ENCODE data around the gene ZFPL1. TPM values are rescaled to one million over a fixed set of nuclear protein-coding genes. Genes with fewer than 3 reads are reported as not detected.

ZFPL1 gene
- total RNA-seq, 2 donors from 2014 or later, result 35.7 to 46.6 TPM

DNA sequence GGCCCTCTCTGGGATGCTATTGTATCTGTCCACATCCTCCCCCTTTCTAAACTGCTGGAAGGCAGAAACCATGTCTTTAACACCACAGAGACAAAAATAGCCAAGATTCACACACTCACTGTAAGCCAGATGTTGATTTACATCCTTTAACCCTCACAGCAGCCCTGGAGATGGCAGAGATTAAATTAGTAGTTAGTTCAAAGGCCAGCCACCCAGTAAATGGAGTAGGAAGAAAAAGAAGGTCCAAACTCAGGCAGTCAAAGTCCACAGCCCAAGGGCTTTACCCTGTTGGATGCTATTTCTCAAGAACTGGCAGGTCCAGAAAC is 35.6 kb downstream of the ZFPL1 start:
- Histone ChIP-seq H3K9me3 (ENCODE audit: control insufficient read depth, low read length) (no peaks in the 10 kb centered on the region), H3K36me3 (ENCODE audit: control insufficient read depth, insufficient read depth, low read length) (peaks cover 60% of the 10 kb centered on the region), H3K27me3 (ENCODE audit: control insufficient read depth, insufficient read depth, low read length, poor library complexity, severe bottlenecking) (no peaks in the 10 kb centered on the region), H3K27ac (ENCODE audit: low read depth, low read length) (no peak overlapping the region), H3K9ac (ENCODE audit: extremely low read depth, low read length, poor library complexity, severe bottlenecking) (no peak overlapping the region), H3K4me1 (ENCODE audit: control insufficient read depth, insufficient read depth, low read length) (peaks cover 5% of the 10 kb centered on the region), H3K4me3 (ENCODE audit: low read length) (no peak overlapping the region)
- TF ChIP-seq, protein P1, sequence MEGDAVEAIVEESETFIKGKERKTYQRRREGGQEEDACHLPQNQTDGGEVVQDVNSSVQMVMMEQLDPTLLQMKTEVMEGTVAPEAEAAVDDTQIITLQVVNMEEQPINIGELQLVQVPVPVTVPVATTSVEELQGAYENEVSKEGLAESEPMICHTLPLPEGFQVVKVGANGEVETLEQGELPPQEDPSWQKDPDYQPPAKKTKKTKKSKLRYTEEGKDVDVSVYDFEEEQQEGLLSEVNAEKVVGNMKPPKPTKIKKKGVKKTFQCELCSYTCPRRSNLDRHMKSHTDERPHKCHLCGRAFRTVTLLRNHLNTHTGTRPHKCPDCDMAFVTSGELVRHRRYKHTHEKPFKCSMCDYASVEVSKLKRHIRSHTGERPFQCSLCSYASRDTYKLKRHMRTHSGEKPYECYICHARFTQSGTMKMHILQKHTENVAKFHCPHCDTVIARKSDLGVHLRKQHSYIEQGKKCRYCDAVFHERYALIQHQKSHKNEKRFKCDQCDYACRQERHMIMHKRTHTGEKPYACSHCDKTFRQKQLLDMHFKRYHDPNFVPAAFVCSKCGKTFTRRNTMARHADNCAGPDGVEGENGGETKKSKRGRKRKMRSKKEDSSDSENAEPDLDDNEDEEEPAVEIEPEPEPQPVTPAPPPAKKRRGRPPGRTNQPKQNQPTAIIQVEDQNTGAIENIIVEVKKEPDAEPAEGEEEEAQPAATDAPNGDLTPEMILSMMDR (conservative IDR thresholded peaks at IDR 0.05), result no peak
- Mint-ChIP-seq H3K27ac (peak overlapping the region; percentile 70), H3K4me1 (peaks cover 9% of the 10 kb centered on the region), H3K9me3 (no peaks in the 10 kb centered on the region), H3K4me3 (peak overlapping the region; percentile 98), H3K36me3 (ENCODE audit: low read depth) (peaks cover 33% of the 10 kb centered on the region), H3K27me3 (ENCODE audit: insufficient read depth) (no peaks in the 10 kb centered on the region)
- no peak for DNase-seq

DNA sequence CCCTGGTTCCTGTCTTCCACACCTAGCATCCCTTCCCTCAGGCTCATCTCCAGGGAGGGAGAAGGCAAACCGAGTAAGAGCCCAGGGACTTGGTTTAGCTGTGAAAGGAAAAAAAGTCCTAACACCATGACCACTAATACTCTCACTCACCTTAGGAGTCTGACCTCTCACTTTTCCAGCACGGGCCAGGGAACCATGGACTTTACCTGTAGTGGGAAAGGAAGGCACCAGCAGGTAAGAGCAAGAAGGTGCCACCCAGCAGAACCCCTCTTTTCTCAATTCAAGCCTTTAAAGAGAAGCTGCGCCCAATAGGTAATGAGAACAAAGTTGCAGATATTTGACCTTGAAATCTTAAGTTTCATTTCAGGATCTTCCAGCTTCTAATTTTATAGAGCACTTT is 36.8 kb downstream of the ZFPL1 start:
- H3K27ac ChIP-seq (ENCODE audit: low read depth, low read length), result no peak overlapping the region
- peaks cover 9% of the 10 kb centered on the region for H3K4me1 Mint-ChIP-seq
- WGBS, 2 experiments (ENCODE audit: insufficient coverage in 1 of 2, insufficient read length in 1 of 2), result 92% methylated on average over 2 of the region's 3 CpGs; no CpG with 5 or more reads in 1 of the 2 experiments

GRCh38 chr11:65121447-65121864 is 37.4 kb downstream of the ZFPL1 start:
- Histone ChIP-seq H3K9me3 (ENCODE audit: control insufficient read depth, low read length) (no peaks in the 10 kb centered on the region), H3K27me3 (ENCODE audit: control insufficient read depth, insufficient read depth, low read length, poor library complexity, severe bottlenecking) (no peaks in the 10 kb centered on the region), H3K27ac (ENCODE audit: low read depth, low read length) (peak overlapping the region; percentile 1), H3K9ac (ENCODE audit: extremely low read depth, low read length, poor library complexity, severe bottlenecking) (peak overlapping the region; percentile 75), H3K36me3 (ENCODE audit: control insufficient read depth, insufficient read depth, low read length) (peaks cover 59% of the 10 kb centered on the region), H3K4me1 (ENCODE audit: control insufficient read depth, insufficient read depth, low read length) (peaks cover 2% of the 10 kb centered on the region), H3K4me3 (ENCODE audit: low read length) (peak overlapping the region; percentile 96)
- Mint-ChIP-seq H3K27ac (peak overlapping the region; percentile 99), H3K4me3 (peak overlapping the region; percentile 98), H3K36me3 (ENCODE audit: low read depth) (peaks cover 37% of the 10 kb centered on the region), H3K9me3 (no peaks in the 10 kb centered on the region), H3K27me3 (ENCODE audit: insufficient read depth) (no peaks in the 10 kb centered on the region), H3K4me1 (peaks cover 9% of the 10 kb centered on the region)
- DNase-seq, result peak; percentile 55
- 3% methylated on average over 19 to 22 of the region's 22 CpGs for WGBS, 2 experiments (ENCODE audit: insufficient coverage in 1 of 2, insufficient read length in 1 of 2)
- TF ChIP-seq, protein P1 (conservative IDR thresholded peaks at IDR 0.05), result no peak

More for the DNA sequence above, 36.8 kb downstream of the ZFPL1 start:
- H3K27me3 ChIP-seq (ENCODE audit: control insufficient read depth, insufficient read depth, low read length, poor library complexity, severe bottlenecking), result no peaks in the 10 kb centered on the region
- H3K4me1 ChIP-seq (ENCODE audit: control insufficient read depth, insufficient read depth, low read length), result peaks cover 5% of the 10 kb centered on the region
- TF ChIP-seq, protein P1 (conservative IDR thresholded peaks at IDR 0.05), result no peak
- H3K9me3 ChIP-seq (ENCODE audit: control insufficient read depth, low read length), result no peaks in the 10 kb centered on the region
- Mint-ChIP-seq H3K9me3 (no peaks in the 10 kb centered on the region), H3K4me3 (peak overlapping the region; percentile 98), H3K36me3 (ENCODE audit: low read depth) (peaks cover 32% of the 10 kb centered on the region), H3K27me3 (ENCODE audit: insufficient read depth) (no peaks in the 10 kb centered on the region), H3K27ac (peak overlapping the region; percentile 99)
- H3K9ac ChIP-seq (ENCODE audit: extremely low read depth, low read length, poor library complexity, severe bottlenecking), result peak overlapping the region; percentile 75
- peaks cover 60% of the 10 kb centered on the region for H3K36me3 ChIP-seq (ENCODE audit: control insufficient read depth, insufficient read depth, low read length)
- peak overlapping the region; percentile 96 for H3K4me3 ChIP-seq (ENCODE audit: low read length)
- DNase-seq, result no peak
